Measurements from ENCODE around the gene SRD5A1. TPM values are rescaled to one million over a fixed set of nuclear protein-coding genes. Genes with fewer than 3 reads are reported as not detected.

Gene SRD5A1
- polyA plus RNA-seq, 1 experiment, result 20.9 TPM

DNA sequence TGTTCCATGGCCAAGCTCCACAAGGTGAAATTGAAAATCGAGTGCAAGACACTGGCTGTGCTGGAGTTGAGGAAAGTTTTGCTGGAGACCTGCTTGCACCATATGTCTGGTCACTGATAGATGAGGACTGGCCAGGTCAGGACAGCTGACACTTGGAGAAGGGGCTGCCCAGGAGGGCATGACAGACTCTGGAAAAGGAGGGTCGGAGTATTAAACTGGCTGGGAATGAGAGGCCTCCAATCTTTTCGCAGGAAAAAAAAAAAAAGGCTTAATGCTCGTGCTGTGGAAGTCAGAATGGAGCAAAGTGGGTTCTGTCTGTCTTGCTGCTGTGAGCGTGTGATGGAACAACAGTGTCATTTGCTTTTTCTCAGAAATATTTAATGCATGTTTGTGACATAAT lies 85.5 kb downstream of the SRD5A1 start:
- ChIA-PET CTCF (interaction anchor here (1.2 kb wide), 1 partner anchor 27 kb away, joined by 3 read pairs; no protein-coding TSS in a partner anchor), POLR2A (no interaction called here)
- TF ChIP-seq, protein P1, sequence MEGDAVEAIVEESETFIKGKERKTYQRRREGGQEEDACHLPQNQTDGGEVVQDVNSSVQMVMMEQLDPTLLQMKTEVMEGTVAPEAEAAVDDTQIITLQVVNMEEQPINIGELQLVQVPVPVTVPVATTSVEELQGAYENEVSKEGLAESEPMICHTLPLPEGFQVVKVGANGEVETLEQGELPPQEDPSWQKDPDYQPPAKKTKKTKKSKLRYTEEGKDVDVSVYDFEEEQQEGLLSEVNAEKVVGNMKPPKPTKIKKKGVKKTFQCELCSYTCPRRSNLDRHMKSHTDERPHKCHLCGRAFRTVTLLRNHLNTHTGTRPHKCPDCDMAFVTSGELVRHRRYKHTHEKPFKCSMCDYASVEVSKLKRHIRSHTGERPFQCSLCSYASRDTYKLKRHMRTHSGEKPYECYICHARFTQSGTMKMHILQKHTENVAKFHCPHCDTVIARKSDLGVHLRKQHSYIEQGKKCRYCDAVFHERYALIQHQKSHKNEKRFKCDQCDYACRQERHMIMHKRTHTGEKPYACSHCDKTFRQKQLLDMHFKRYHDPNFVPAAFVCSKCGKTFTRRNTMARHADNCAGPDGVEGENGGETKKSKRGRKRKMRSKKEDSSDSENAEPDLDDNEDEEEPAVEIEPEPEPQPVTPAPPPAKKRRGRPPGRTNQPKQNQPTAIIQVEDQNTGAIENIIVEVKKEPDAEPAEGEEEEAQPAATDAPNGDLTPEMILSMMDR (IDR thresholded peaks at IDR 0.05; ENCODE audit: insufficient read depth, low read depth, low read length), result no peak

DNA sequence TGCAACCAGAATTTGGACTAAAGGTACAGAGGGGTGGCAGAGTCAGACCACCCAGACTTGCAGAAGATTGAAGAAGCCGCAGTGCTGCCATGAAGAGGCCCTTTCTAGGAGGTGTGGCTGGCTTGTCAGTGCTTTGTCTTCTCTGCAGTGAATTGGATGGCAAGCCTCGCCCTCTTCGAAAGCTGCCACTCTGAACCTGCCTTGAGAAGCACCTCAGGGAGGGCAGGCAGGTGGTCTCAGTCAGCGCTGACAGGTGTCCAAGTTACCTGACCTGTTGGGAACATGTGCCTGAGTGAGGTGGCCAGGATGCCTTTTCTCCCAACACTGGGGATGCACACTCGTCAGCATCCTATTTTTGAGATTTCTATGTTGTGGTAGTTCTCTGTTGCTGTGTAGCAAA lies 86.2 kb downstream of the SRD5A1 start:
- Histone ChIP-seq H3K27me3 (ENCODE audit: control insufficient read depth, insufficient read depth, low read length) (no peaks in the 10 kb centered on the region), H3K36me3 (ENCODE audit: control insufficient read depth, insufficient read depth, low read length) (no peaks in the 10 kb centered on the region; the same call in none of the 2 replicates), H3K4me3 (ENCODE audit: low read depth, low read length) (no peak overlapping the region)
- no peak for DNase-seq (ENCODE audit: low read depth)
- ChIA-PET POLR2A (no interaction called here), CTCF (no interaction called here)
- TF ChIP-seq, protein P1 (IDR thresholded peaks at IDR 0.05; ENCODE audit: insufficient read depth, low read depth, low read length), result no peak

More for the DNA sequence above, 85.5 kb downstream of the SRD5A1 start:
- Histone ChIP-seq H3K36me3 (ENCODE audit: control insufficient read depth, insufficient read depth, low read length) (no peaks in the 10 kb centered on the region; the same call in none of the 2 replicates), H3K4me3 (ENCODE audit: low read depth, low read length) (no peak overlapping the region), H3K27me3 (ENCODE audit: control insufficient read depth, insufficient read depth, low read length) (no peaks in the 10 kb centered on the region)
- DNase-seq (ENCODE audit: low read depth), result no peak

DNA sequence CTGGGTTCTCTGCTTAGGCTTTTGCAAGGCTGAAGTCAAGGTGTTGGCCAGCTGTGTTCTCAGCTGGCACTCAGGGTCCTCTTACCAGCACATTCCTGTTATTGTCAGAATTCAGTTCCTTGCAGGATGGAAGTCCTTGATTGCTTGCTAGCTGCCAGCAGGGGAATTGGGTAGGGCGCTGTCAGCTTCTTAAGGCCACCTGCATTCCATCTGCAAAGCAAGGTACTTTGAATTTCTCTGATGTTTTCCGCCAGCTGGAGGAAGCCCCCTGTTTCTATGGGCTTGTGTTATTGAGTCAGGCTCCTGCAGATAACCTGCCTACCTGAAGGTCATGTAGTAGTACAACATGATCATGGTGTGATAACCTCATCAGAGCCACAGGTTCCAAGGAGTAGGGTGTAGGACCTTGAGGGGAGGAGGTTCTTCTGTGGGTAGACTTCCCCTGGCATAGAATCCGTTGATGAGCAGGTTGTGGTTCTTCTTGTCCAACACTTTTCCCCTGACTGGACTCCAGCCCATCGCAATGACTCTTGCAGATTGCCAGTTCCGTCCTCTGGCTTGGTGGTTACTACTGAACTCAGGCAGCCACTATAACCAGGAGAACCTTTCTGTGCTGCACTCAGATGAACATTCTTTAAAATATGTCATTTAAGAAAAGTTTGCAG lies 86.8 kb downstream of the SRD5A1 start:
- no peak for DNase-seq (ENCODE audit: low read depth)
- TF ChIP-seq, protein P1 (IDR thresholded peaks at IDR 0.05; ENCODE audit: insufficient read depth, low read depth, low read length), result no peak
- Histone ChIP-seq H3K27me3 (ENCODE audit: control insufficient read depth, insufficient read depth, low read length) (no peaks in the 10 kb centered on the region), H3K36me3 (ENCODE audit: control insufficient read depth, insufficient read depth, low read length) (no peaks in the 10 kb centered on the region; the same call in none of the 2 replicates), H3K4me3 (ENCODE audit: low read depth, low read length) (no peak overlapping the region)
- ChIA-PET CTCF (no interaction called here), POLR2A (no interaction called here)

DNA sequence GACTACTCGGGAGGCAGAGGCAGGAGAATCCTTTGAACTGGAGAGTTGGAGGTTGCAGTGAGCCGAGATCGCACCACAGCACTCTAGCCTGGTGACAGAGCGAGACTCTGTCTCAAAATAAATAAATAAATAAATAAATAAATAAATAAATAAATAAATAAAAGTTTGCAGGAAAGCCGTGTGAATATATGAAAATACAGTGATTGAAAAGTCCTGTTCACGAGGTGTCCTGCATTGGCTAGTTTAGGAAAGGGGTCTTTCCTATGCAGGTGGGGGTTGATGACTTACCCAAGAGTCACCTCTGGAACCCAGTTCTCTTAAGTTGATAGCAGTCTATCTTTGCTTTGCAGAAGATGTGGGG lies 87.3 kb downstream of the SRD5A1 start:
- no peak overlapping the region for H3K4me3 ChIP-seq (ENCODE audit: low read depth, low read length)
- no peaks in the 10 kb centered on the region; the same call in none of the 2 replicates for H3K36me3 ChIP-seq (ENCODE audit: control insufficient read depth, insufficient read depth, low read length)
- no peaks in the 10 kb centered on the region for H3K27me3 ChIP-seq (ENCODE audit: control insufficient read depth, insufficient read depth, low read length)
- POLR2A ChIA-PET, result no interaction called here
- no peak for DNase-seq (ENCODE audit: low read depth)
- CTCF ChIA-PET, result no interaction called here
- TF ChIP-seq, protein P1 (IDR thresholded peaks at IDR 0.05; ENCODE audit: insufficient read depth, low read depth, low read length), result no peak

DNA sequence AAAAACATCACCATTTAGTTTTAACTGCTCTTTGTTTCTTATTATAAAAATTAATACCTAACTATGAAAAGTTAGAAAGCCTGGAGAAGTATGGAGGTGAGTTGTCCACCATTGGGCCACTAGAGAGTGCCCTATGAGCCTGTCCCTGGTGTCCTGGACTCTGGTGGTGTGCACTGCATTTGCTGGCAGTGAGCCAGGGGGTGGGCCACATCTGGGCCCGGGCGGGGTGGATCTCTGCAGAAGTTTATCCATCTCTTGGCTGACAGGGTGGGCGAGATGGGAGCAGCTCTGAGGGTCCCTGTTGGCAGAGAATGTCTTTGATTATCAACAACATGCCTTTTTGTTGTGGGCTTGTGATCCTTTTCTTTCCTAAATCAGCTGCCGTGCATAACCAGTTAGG lies 88.2 kb downstream of the SRD5A1 start:
- POLR2A ChIA-PET, result no interaction called here

More for the DNA sequence above, 88.2 kb downstream of the SRD5A1 start:
- Histone ChIP-seq H3K4me3 (ENCODE audit: low read depth, low read length) (no peak overlapping the region), H3K36me3 (ENCODE audit: control insufficient read depth, insufficient read depth, low read length) (no peaks in the 10 kb centered on the region; the same call in 1 of the 2 replicates), H3K27me3 (ENCODE audit: control insufficient read depth, insufficient read depth, low read length) (no peaks in the 10 kb centered on the region)
- CTCF ChIA-PET, result no interaction called here
- no peak for DNase-seq (ENCODE audit: low read depth)
- TF ChIP-seq, protein P1 (IDR thresholded peaks at IDR 0.05; ENCODE audit: insufficient read depth, low read depth, low read length), result no peak
